K562 (cell line): Measurements from ENCODE around the gene ZDHHC8. TPM values are rescaled to one million over a fixed set of nuclear protein-coding genes. Genes with fewer than 3 reads are reported as not detected.
A peak's percentile ranks its signal among the peaks of the same experiment; 100 is the strongest.

ENCODE experiments used
- ATF4 ChIP-seq: fragments of 450-650 bp; formaldehyde crosslinking; IDR thresholded peaks from 2 replicates; pipeline ENCODE4 v1.4.0; 2022; ENCODE audit warnings: mild to moderate bottlenecking, moderate library complexity
- DLX4 ChIP-seq: fragments of 250-450 bp; sonication (Bioruptor Pico); IDR thresholded peaks from 2 replicates; pipeline ENCODE4 v1.6.1; 2021; ENCODE audit warnings: mild to moderate bottlenecking
- E2F3 ChIP-seq: fragments of 250-450 bp; sonication (Bioruptor Pico); IDR thresholded peaks from 2 replicates; pipeline ENCODE4 v1.4.0; 2020; ENCODE audit warnings: mild to moderate bottlenecking
- EP300 ChIP-seq: IDR thresholded peaks from 2 replicates; pipeline ENCODE4 v1.6.1; 2012; ENCODE audit warnings: low read length, improper control_type of control experiment
- ETS1 ChIP-seq: conservative IDR thresholded peaks from 2 replicates; pipeline ENCODE4 v1.6.1; 2011; ENCODE audit warnings: low read depth, mild to moderate bottlenecking, low read length; ENCODE audit not compliant: control insufficient read depth
- LEF1 ChIP-seq: fragments of 450-650 bp; IDR thresholded peaks from 2 replicates; pipeline ENCODE4 v1.6.1; 2016; ENCODE audit warnings: mild to moderate bottlenecking
- NCOA2 ChIP-seq, 2 experiments: fragments of 450-650 bp; IDR thresholded peaks; 2 replicates each; pipeline ENCODE4 v1.6.1; 2018; ENCODE audit warnings: mild to moderate bottlenecking in 2 of 2, moderate library complexity in 1 of 2; ENCODE audit not compliant: partially characterized antibody in 2 of 2
- NKRF ChIP-seq: fragments of 450-650 bp; IDR thresholded peaks from 2 replicates; pipeline ENCODE4 v1.6.1; 2016; ENCODE audit warnings: borderline replicate concordance
- PTBP1 ChIP-seq: fragments of 200-400 bp; formaldehyde crosslinking; IDR thresholded peaks from 2 replicates; pipeline ENCODE4 v1.6.1; 2017; ENCODE audit warnings: low read depth, low read length
- RBM39 ChIP-seq: fragments of 200-400 bp; formaldehyde crosslinking; optimal IDR thresholded peaks from 2 replicates; pipeline ENCODE3; 2018; ENCODE audit warnings: low read depth, low read length
- RFX1 ChIP-seq: fragments of 450-650 bp; IDR thresholded peaks from 2 replicates; pipeline ENCODE4 v1.6.1; 2016; ENCODE audit warnings: mild to moderate bottlenecking, moderate library complexity
- SAP30 ChIP-seq: fragments of 200-600 bp; sonication (generic); IDR thresholded peaks from 2 replicates; pipeline ENCODE4 v1.6.1; 2012; ENCODE audit warnings: borderline replicate concordance, low read depth, mild to moderate bottlenecking, moderate library complexity, low read length, control low read depth, inconsistent platforms; ENCODE audit not compliant: insufficient read depth, poor library complexity, severe bottlenecking
- SMAD3 ChIP-seq: fragments of 450-650 bp; formaldehyde crosslinking; conservative IDR thresholded peaks from 2 replicates; pipeline ENCODE4 v1.4.0; 2020; ENCODE audit warnings: mild to moderate bottlenecking
- SUPT5H ChIP-seq: fragments of 450-650 bp; IDR thresholded peaks from 2 replicates; pipeline ENCODE4 v1.6.1; 2016
- TAF15 ChIP-seq: fragments of 200-400 bp; formaldehyde crosslinking; IDR thresholded peaks from 2 replicates; pipeline ENCODE4 v1.6.1; 2017; ENCODE audit warnings: mild to moderate bottlenecking, low read depth, low read length, moderate library complexity
- THRAP3 ChIP-seq: fragments of 450-650 bp; IDR thresholded peaks from 2 replicates; pipeline ENCODE4 v1.6.1; 2016; ENCODE audit warnings: mild to moderate bottlenecking, inconsistent platforms, borderline replicate concordance
- TOE1 ChIP-seq, 2 experiments: fragments of 450-650 bp in 1 of 2; sonication (generic) in 1 of 2; formaldehyde crosslinking in 1 of 2; IDR thresholded peaks; 2 replicates each; pipeline versions ENCODE4 v1.7.1 to v1.8.0; 2016 to 2022; ENCODE audit warnings: borderline replicate concordance in 2 of 2, mild to moderate bottlenecking in 2 of 2, antibody characterized with exemption in 1 of 2, inconsistent platforms in 1 of 2, low read depth in 1 of 2, missing genetic modification reagents in 1 of 2, moderate library complexity in 1 of 2
- TRIM25 ChIP-seq: fragments of 450-650 bp; IDR thresholded peaks from 2 replicates; pipeline ENCODE4 v1.7.0; 2016; ENCODE audit warnings: borderline replicate concordance
- USF1 ChIP-seq: sonication (generic); formaldehyde crosslinking; IDR thresholded peaks from 2 replicates; pipeline ENCODE4 v1.9.0; 2022; ENCODE audit warnings: mild to moderate bottlenecking, missing genetic modification reagents
- polyA plus RNA-seq, 8 experiments: library from polyadenylated mRNA; depleted of rRNA in 4 of 8; stranded (reverse) in 5 of 8; unstranded in 3 of 8; fragments of >200 nt; fragmentation: Nextera tagmentation in 2 of 8; fragmentation: Illumina TruSeq in 1 of 8; extraction: Ambion mirVana in 2 of 8; extraction: Trizol in 1 of 8; gene quantifications; 2 replicates each; pipeline versions ENCODE4 v1.2.1 to v1.2.3, GENCODE V29; 2011 to 2014; ENCODE audit warnings: inconsistent platforms in 1 of 8, missing spikeins in 1 of 8
- total RNA-seq, 7 experiments: library from RNA; depleted of rRNA in 6 of 7; stranded (reverse); fragments of >200 nt in 6 of 7; fragmentation: Illumina TruSeq in 2 of 7; extraction: Trizol in 2 of 7; gene quantifications; 2 replicates each; pipeline versions ENCODE4 v1.2.1 to v1.2.3, GENCODE V29; 2011 to 2021; ENCODE audit warnings: low replicate concordance in 1 of 7

Gene ZDHHC8
- total and polyA plus RNA-seq, 9 of the 15 experiments (the other 6 are each of a cell fraction or from before 2014, with no cell fraction given), result 0.04 to 109 (median 16.4) TPM

- TF ChIP-seq USF1 (no peak), NKRF (no peak), SMAD3 (CRISPR knock-in tag) (0 out of 2 replicates have a peak, but pooled peaks have one; percentile 71), E2F3 (no peak; the same call in 1 of the 2 replicates), NCOA2 (IDR thresholded peaks at IDR 0.05; ENCODE audit: partially characterized antibody in 2 of 2) (no peak), SAP30 (peak; percentile 96), TOE1 (IDR thresholded peaks at IDR 0.05; ENCODE audit: borderline replicate concordance) (no peak), TOE1 (CRISPR knock-in tag; IDR thresholded peaks at IDR 0.05; ENCODE audit: borderline replicate concordance, low read depth) (no peak), DLX4 (CRISPR knock-in tag) (no peak), TRIM25 (no peak), EP300 (no peak; the same call in 1 of the 2 replicates), RBM39 (peak; percentile 78), TAF15 (no peak), PTBP1 (no peak), ETS1 (no peak), SUPT5H (no peak), ATF4 (peak; percentile 67; the same call in 1 of the 2 replicates), LEF1 (no peak), RFX1 (no peak), THRAP3 (no peak)
These were observed 46.8 kb upstream of the ZDHHC8 start (continued) for GRCh38 chr22:20084547-20085413.
